Measurements from ENCODE around the gene TTC27. TPM values are rescaled to one million over a fixed set of nuclear protein-coding genes. Genes with fewer than 3 reads are reported as not detected.

Gene TTC27
- total RNA-seq, 1 donor from 2014 or later: 7.5 TPM

DNA sequence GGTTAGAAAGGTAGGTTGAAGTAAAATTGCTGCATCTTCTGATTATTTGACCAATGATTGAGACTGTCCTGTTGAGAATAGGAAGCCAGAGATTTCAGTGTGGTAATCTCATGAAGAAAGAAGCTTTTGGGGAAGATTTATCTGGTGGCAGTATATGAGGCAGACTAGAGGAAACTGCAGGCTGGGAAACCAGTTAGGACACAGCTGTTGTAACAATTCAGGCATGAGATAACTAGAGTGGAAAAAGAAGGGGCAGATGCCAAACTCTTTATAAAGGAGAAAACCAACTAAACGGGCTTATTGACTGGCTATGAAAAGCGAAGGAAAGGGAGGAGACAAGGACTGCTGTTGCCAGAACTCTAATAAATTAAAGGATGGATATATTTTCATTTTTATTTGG is 155.6 kb downstream of the TTC27 start:
- TF ChIP-seq, protein P1, sequence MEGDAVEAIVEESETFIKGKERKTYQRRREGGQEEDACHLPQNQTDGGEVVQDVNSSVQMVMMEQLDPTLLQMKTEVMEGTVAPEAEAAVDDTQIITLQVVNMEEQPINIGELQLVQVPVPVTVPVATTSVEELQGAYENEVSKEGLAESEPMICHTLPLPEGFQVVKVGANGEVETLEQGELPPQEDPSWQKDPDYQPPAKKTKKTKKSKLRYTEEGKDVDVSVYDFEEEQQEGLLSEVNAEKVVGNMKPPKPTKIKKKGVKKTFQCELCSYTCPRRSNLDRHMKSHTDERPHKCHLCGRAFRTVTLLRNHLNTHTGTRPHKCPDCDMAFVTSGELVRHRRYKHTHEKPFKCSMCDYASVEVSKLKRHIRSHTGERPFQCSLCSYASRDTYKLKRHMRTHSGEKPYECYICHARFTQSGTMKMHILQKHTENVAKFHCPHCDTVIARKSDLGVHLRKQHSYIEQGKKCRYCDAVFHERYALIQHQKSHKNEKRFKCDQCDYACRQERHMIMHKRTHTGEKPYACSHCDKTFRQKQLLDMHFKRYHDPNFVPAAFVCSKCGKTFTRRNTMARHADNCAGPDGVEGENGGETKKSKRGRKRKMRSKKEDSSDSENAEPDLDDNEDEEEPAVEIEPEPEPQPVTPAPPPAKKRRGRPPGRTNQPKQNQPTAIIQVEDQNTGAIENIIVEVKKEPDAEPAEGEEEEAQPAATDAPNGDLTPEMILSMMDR (IDR thresholded peaks at IDR 0.05; ENCODE audit: borderline replicate concordance): no peak
- DNase-seq: no peak
- H3K27me3 ChIP-seq (ENCODE audit: low read depth): no peaks in the 10 kb centered on the region
- H3K27ac ChIP-seq (replicated peaks): peak overlapping the region; percentile 72
- peak overlapping the region; percentile 18 for H3K4me3 ChIP-seq
- H3K36me3 ChIP-seq: peaks cover 28% of the 10 kb centered on the region
- H3K4me1 ChIP-seq: peaks cover 33% of the 10 kb centered on the region
- peaks cover 20% of the 10 kb centered on the region for H3K9me3 ChIP-seq (replicated peaks)
- intact Hi-C loops (cut with micrococcal nuclease): no loop called here

DNA sequence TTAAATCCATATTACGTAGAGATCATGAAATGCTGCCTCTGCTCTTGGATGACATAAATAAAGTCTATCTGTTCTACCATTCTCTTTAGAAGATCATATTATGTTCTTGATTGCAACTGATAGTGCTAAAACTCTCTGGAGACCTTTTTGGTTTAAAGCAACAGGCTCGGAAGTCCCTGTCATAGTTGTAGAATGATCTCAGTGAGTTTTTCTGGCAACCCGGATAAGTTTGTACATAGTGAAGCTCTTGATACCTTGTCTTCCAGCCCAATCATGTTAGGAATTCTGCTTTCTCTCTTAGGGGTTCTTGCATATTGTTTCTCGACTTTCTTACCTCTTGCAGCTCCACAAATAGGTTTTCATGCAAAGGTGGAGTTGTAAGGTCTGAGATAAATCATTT is 156.1 kb downstream of the TTC27 start:
- Histone ChIP-seq H3K4me3 (peak overlapping the region; percentile 18), H3K27ac (replicated peaks) (peak overlapping the region; percentile 72), H3K36me3 (peaks cover 23% of the 10 kb centered on the region), H3K4me1 (peaks cover 37% of the 10 kb centered on the region), H3K9me3 (replicated peaks) (peaks cover 20% of the 10 kb centered on the region), H3K27me3 (ENCODE audit: low read depth) (no peaks in the 10 kb centered on the region)
- TF ChIP-seq, protein P1 (IDR thresholded peaks at IDR 0.05; ENCODE audit: borderline replicate concordance): no peak
- no peak for DNase-seq
- intact Hi-C loops (cut with micrococcal nuclease): no loop called here

DNA sequence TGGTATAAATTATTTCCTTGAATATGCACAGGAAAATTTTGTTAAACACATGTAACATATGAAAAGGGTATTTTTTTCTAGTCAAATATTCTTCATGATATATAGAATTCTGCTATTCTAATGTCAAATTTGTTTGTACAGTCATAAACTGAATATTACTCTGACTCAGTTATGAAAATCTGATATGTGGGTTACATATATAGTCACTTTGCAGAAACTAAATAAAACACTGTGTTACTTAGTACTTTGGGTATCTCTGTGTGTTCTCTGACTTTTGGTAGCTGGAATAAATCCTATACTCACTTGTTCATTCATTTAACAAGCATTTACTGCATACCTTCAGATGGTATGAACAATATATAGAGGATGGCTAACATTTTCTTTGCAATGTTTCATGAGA is 159.4 kb downstream of the TTC27 start:
- Histone ChIP-seq H3K36me3 (no peaks in the 10 kb centered on the region), H3K27me3 (ENCODE audit: low read depth) (no peaks in the 10 kb centered on the region), H3K27ac (replicated peaks) (no peak overlapping the region), H3K9me3 (replicated peaks) (no peaks in the 10 kb centered on the region), H3K4me1 (peaks cover 45% of the 10 kb centered on the region), H3K4me3 (no peak overlapping the region)
- intact Hi-C loops (cut with micrococcal nuclease): no loop called here
- no peak for DNase-seq
- TF ChIP-seq, protein P1 (IDR thresholded peaks at IDR 0.05; ENCODE audit: borderline replicate concordance): no peak

DNA sequence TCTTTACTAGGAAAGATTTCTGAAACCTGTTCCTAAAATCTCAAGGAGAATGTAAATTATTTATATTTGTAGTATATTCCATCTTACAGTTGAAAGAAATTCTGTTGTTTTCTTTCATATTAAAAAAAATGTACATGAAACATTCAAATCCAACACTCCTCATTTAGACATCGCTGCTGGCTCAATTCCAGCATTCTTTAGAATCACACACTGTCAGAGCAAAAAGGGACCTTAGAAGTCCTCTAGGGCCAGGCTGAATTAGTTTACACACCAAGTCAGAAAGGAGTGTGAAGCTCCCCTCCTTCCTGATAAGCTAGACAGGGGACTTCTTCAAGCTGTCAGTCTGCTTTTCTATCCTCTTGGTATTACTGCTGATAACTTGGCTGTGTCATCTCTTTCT is 160.3 kb downstream of the TTC27 start:
- H3K27ac ChIP-seq (replicated peaks): no peak overlapping the region
- no peaks in the 10 kb centered on the region for H3K9me3 ChIP-seq (replicated peaks)
- intact Hi-C loops (cut with micrococcal nuclease): no loop called here
- TF ChIP-seq, protein P1 (IDR thresholded peaks at IDR 0.05; ENCODE audit: borderline replicate concordance): no peak
- peaks cover 49% of the 10 kb centered on the region for H3K4me1 ChIP-seq
- DNase-seq: no peak
- H3K36me3 ChIP-seq: no peaks in the 10 kb centered on the region
- H3K27me3 ChIP-seq (ENCODE audit: low read depth): no peaks in the 10 kb centered on the region
- no peak overlapping the region for H3K4me3 ChIP-seq

DNA sequence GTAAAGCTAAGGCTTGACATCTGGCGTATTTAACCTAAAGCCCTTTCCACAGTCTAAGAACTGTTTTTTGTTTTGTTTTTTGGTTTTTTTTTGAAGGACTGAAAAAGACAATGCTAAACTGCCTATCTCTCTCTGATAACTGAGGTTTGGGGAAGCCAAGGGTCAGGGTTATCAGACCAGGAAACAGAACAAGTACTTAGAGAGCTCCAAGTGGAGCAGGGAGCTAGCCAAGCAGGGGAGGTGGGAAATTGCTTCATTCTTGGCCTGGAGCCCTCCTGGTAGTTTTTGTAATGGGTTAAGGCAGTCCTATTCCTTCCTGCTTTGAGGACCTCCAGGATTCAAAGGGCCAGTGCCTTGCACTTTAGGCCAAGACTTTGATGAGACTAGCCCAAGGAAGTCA is 164.6 kb downstream of the TTC27 start:
- Histone ChIP-seq H3K27ac (replicated peaks) (peak overlapping the region; percentile 47), H3K9me3 (replicated peaks) (no peaks in the 10 kb centered on the region), H3K4me3 (no peak overlapping the region), H3K4me1 (peaks cover 35% of the 10 kb centered on the region), H3K36me3 (no peaks in the 10 kb centered on the region), H3K27me3 (ENCODE audit: low read depth) (no peaks in the 10 kb centered on the region)
- DNase-seq: peak; percentile 22
- intact Hi-C loops (cut with micrococcal nuclease): no loop called here
- TF ChIP-seq, protein P1 (IDR thresholded peaks at IDR 0.05; ENCODE audit: borderline replicate concordance): no peak

DNA sequence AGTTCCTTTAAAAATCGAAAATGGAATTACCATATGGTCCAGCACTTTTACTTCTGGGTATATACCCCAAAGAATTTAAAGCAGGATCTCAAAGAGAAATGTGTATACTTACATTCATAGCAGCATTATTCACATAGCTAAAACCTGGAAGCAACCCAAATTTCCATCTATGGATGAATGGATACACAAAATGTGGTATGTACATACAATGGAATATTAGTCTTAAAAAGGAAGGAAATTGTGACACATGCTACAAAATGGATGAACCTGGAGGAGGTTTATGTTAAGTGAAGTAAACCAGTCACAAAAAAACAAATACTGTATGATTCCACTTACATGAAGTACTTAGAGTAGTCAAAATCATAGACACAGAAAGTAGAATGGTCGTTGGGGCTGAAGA is 171.0 kb downstream of the TTC27 start:
- no peaks in the 10 kb centered on the region for H3K36me3 ChIP-seq
- H3K27ac ChIP-seq (replicated peaks): no peak overlapping the region
- no peak for DNase-seq
- intact Hi-C loops (cut with micrococcal nuclease): no loop called here
- H3K27me3 ChIP-seq (ENCODE audit: low read depth): no peaks in the 10 kb centered on the region
- no peak overlapping the region for H3K4me3 ChIP-seq
- TF ChIP-seq, protein P1 (IDR thresholded peaks at IDR 0.05; ENCODE audit: borderline replicate concordance): no peak
- peaks cover 8% of the 10 kb centered on the region for H3K4me1 ChIP-seq
- H3K9me3 ChIP-seq (replicated peaks): no peaks in the 10 kb centered on the region
